Measurements from ENCODE around the gene KL.

The KL gene

GRCh38 chr13:33079960-33080359 is 63.7 kb downstream of the KL start:
- TF ChIP-seq TAF1 (IDR thresholded peaks at IDR 0.05; ENCODE audit: low read depth) (no peak), YY1 (IDR thresholded peaks at IDR 0.05; ENCODE audit: low read depth) (no peak), USF1 (IDR thresholded peaks at IDR 0.05) (no peak)

GRCh38 chr13:33080972-33081590 is 64.9 kb downstream of the KL start:
- TF ChIP-seq NFIC (IDR thresholded peaks at IDR 0.05) (no peak), TAF1 (IDR thresholded peaks at IDR 0.05; ENCODE audit: low read depth) (no peak), CEBPB (IDR thresholded peaks at IDR 0.05) (no peak)

GRCh38 chr13:33081666-33082065 is 65.4 kb downstream of the KL start:
- TF ChIP-seq YY1 (IDR thresholded peaks at IDR 0.05; ENCODE audit: low read depth) (no peak), ZBTB7A (IDR thresholded peaks at IDR 0.05; ENCODE audit: low read depth) (no peak), USF1 (IDR thresholded peaks at IDR 0.05) (no peak), NFIC (IDR thresholded peaks at IDR 0.05) (no peak), TEAD4 (IDR thresholded peaks at IDR 0.05) (no peak), REST (IDR thresholded peaks at IDR 0.05; ENCODE audit: low read depth) (no peak), CEBPB (IDR thresholded peaks at IDR 0.05) (no peak)

- TF ChIP-seq EGR1 (IDR thresholded peaks at IDR 0.05) (no peak), REST (IDR thresholded peaks at IDR 0.05; ENCODE audit: low read depth) (no peak), USF1 (IDR thresholded peaks at IDR 0.05) (no peak), ZBTB7A (IDR thresholded peaks at IDR 0.05; ENCODE audit: low read depth) (no peak), YY1 (IDR thresholded peaks at IDR 0.05; ENCODE audit: low read depth) (no peak), MAX (IDR thresholded peaks at IDR 0.05) (no peak), FOXM1 (IDR thresholded peaks at IDR 0.05; ENCODE audit: borderline replicate concordance, low read depth) (no peak), TCF12 (IDR thresholded peaks at IDR 0.05; ENCODE audit: low read depth) (no peak), NFIC (IDR thresholded peaks at IDR 0.05) (no peak), CREB1 (IDR thresholded peaks at IDR 0.05; ENCODE audit: low read depth) (no peak)
Measured at GRCh38 chr13:33083054-33083453, 66.8 kb downstream of the KL start.

GRCh38 chr13:33087091-33087490 is 70.9 kb downstream of the KL start:
- TF ChIP-seq REST (IDR thresholded peaks at IDR 0.05; ENCODE audit: low read depth) (no peak), TCF12 (IDR thresholded peaks at IDR 0.05; ENCODE audit: low read depth) (no peak), CREB1 (IDR thresholded peaks at IDR 0.05; ENCODE audit: low read depth) (no peak), EP300 (IDR thresholded peaks at IDR 0.05; ENCODE audit: borderline replicate concordance) (no peak), USF1 (IDR thresholded peaks at IDR 0.05) (no peak), MAX (IDR thresholded peaks at IDR 0.05) (no peak), TAF1 (IDR thresholded peaks at IDR 0.05; ENCODE audit: low read depth) (no peak), FOXM1 (IDR thresholded peaks at IDR 0.05; ENCODE audit: borderline replicate concordance, low read depth) (no peak), ZBTB7A (IDR thresholded peaks at IDR 0.05; ENCODE audit: low read depth) (no peak), RAD21 (IDR thresholded peaks at IDR 0.05; ENCODE audit: low read depth) (no peak), NFIC (IDR thresholded peaks at IDR 0.05) (no peak), TEAD4 (IDR thresholded peaks at IDR 0.05) (no peak), EGR1 (IDR thresholded peaks at IDR 0.05) (no peak), YY1 (IDR thresholded peaks at IDR 0.05; ENCODE audit: low read depth) (no peak), CEBPB (IDR thresholded peaks at IDR 0.05) (no peak)

All from Ishikawa (cell line).